ENCODE data around the gene ARHGAP40.

ARHGAP40 gene

GRCh38 chr20:38630727-38631126, 29.1 kb downstream of the ARHGAP40 start:
- no peak for TF ChIP-seq CTCF (IDR thresholded peaks at IDR 0.05; ENCODE audit: low read depth, low read length)
- DNase-seq (ENCODE audit: extremely low read depth, low read depth) = no peak

- no peak for DNase-seq (ENCODE audit: extremely low read depth, low read depth)
- TF ChIP-seq CTCF (IDR thresholded peaks at IDR 0.05; ENCODE audit: low read depth, low read length) = no peak
These were observed 29.8 kb downstream of the ARHGAP40 start for GRCh38 chr20:38631155-38632022.

- TF ChIP-seq CTCF (IDR thresholded peaks at IDR 0.05; ENCODE audit: low read depth, low read length) = peak; percentile 85
- DNase-seq (ENCODE audit: extremely low read depth, low read depth) = no peak
These were observed 32.0 kb downstream of the ARHGAP40 start for GRCh38 chr20:38633577-38634093.

GRCh38 chr20:38635721-38636288, 34.2 kb downstream of the ARHGAP40 start:
- DNase-seq (ENCODE audit: extremely low read depth, low read depth) = no peak
- no peak for TF ChIP-seq CTCF (IDR thresholded peaks at IDR 0.05; ENCODE audit: low read depth, low read length)

- no peak for TF ChIP-seq CTCF (IDR thresholded peaks at IDR 0.05; ENCODE audit: low read depth, low read length)
- DNase-seq (ENCODE audit: extremely low read depth, low read depth) = no peak
These were observed 38.9 kb downstream of the ARHGAP40 start for GRCh38 chr20:38640521-38640920.

- DNase-seq (ENCODE audit: extremely low read depth, low read depth) = no peak
- no peak for TF ChIP-seq CTCF (IDR thresholded peaks at IDR 0.05; ENCODE audit: low read depth, low read length)
These were observed 40.9 kb downstream of the ARHGAP40 start for GRCh38 chr20:38642498-38642897.

- no peak for TF ChIP-seq CTCF (IDR thresholded peaks at IDR 0.05; ENCODE audit: low read depth, low read length)
- DNase-seq (ENCODE audit: extremely low read depth, low read depth) = no peak
These were observed 43.1 kb downstream of the ARHGAP40 start for GRCh38 chr20:38644588-38645260.

Data from AG09319 (cell line).